ENCODE results near the gene ELMOD3. TPM values are rescaled to one million over a fixed set of nuclear protein-coding genes. Genes with fewer than 3 reads are reported as not detected.
A peak's percentile ranks its signal among the peaks of the same experiment; 100 is the strongest.

The ELMOD3 gene
- total and polyA plus RNA-seq, 9 of the 15 experiments (the other 6 are each of a cell fraction or from before 2014, with no cell fraction given) = 2.7 to 18.7 (median 11.6) TPM

DNA sequence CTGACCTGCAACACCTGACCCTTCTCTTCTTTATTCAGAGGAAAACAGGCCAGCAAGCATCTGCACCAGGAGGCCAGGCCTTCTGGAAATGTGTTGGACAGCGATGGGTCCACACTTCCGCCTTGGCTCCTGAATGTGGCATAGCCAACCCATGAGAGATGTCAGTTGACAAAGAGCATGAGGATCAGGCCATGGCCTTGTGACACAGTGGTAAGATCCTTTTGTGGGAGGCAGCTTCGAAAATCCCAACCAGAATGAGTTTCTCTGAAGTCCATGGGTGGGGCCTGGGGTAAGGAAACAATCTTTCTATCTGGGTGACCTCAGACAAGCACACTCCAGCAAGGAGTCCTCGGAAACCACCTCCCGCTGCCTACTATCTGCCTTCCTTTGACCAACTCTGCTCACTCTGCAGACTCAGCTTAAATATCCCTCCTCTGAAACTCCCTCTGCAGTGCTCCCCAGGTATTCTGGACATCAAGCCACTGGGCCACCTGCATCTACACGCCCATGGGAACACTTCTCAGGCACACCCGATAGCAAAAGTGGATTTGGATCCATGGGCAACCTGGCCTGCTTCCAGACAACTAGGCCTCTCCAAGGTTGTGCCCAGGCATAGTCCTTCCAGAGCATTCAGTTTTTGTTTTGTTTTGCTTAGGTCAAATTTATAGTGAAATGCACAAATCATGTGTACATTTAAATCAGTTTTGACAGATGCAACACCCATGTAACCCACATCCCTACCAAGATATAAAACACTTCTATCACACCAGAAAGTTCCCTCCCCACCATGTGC is 60.4 kb downstream of the ELMOD3 start (continued):
- TF ChIP-seq, protein P1, sequence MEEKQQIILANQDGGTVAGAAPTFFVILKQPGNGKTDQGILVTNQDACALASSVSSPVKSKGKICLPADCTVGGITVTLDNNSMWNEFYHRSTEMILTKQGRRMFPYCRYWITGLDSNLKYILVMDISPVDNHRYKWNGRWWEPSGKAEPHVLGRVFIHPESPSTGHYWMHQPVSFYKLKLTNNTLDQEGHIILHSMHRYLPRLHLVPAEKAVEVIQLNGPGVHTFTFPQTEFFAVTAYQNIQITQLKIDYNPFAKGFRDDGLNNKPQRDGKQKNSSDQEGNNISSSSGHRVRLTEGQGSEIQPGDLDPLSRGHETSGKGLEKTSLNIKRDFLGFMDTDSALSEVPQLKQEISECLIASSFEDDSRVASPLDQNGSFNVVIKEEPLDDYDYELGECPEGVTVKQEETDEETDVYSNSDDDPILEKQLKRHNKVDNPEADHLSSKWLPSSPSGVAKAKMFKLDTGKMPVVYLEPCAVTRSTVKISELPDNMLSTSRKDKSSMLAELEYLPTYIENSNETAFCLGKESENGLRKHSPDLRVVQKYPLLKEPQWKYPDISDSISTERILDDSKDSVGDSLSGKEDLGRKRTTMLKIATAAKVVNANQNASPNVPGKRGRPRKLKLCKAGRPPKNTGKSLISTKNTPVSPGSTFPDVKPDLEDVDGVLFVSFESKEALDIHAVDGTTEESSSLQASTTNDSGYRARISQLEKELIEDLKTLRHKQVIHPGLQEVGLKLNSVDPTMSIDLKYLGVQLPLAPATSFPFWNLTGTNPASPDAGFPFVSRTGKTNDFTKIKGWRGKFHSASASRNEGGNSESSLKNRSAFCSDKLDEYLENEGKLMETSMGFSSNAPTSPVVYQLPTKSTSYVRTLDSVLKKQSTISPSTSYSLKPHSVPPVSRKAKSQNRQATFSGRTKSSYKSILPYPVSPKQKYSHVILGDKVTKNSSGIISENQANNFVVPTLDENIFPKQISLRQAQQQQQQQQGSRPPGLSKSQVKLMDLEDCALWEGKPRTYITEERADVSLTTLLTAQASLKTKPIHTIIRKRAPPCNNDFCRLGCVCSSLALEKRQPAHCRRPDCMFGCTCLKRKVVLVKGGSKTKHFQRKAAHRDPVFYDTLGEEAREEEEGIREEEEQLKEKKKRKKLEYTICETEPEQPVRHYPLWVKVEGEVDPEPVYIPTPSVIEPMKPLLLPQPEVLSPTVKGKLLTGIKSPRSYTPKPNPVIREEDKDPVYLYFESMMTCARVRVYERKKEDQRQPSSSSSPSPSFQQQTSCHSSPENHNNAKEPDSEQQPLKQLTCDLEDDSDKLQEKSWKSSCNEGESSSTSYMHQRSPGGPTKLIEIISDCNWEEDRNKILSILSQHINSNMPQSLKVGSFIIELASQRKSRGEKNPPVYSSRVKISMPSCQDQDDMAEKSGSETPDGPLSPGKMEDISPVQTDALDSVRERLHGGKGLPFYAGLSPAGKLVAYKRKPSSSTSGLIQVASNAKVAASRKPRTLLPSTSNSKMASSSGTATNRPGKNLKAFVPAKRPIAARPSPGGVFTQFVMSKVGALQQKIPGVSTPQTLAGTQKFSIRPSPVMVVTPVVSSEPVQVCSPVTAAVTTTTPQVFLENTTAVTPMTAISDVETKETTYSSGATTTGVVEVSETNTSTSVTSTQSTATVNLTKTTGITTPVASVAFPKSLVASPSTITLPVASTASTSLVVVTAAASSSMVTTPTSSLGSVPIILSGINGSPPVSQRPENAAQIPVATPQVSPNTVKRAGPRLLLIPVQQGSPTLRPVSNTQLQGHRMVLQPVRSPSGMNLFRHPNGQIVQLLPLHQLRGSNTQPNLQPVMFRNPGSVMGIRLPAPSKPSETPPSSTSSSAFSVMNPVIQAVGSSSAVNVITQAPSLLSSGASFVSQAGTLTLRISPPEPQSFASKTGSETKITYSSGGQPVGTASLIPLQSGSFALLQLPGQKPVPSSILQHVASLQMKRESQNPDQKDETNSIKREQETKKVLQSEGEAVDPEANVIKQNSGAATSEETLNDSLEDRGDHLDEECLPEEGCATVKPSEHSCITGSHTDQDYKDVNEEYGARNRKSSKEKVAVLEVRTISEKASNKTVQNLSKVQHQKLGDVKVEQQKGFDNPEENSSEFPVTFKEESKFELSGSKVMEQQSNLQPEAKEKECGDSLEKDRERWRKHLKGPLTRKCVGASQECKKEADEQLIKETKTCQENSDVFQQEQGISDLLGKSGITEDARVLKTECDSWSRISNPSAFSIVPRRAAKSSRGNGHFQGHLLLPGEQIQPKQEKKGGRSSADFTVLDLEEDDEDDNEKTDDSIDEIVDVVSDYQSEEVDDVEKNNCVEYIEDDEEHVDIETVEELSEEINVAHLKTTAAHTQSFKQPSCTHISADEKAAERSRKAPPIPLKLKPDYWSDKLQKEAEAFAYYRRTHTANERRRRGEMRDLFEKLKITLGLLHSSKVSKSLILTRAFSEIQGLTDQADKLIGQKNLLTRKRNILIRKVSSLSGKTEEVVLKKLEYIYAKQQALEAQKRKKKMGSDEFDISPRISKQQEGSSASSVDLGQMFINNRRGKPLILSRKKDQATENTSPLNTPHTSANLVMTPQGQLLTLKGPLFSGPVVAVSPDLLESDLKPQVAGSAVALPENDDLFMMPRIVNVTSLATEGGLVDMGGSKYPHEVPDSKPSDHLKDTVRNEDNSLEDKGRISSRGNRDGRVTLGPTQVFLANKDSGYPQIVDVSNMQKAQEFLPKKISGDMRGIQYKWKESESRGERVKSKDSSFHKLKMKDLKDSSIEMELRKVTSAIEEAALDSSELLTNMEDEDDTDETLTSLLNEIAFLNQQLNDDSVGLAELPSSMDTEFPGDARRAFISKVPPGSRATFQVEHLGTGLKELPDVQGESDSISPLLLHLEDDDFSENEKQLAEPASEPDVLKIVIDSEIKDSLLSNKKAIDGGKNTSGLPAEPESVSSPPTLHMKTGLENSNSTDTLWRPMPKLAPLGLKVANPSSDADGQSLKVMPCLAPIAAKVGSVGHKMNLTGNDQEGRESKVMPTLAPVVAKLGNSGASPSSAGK (IDR thresholded peaks at IDR 0.05) = peak; percentile 76
- TF ChIP-seq ASH1L (IDR thresholded peaks at IDR 0.05; ENCODE audit: borderline replicate concordance, low read depth, partially characterized antibody) (no peak), HEY1 (CRISPR knock-in tag; IDR thresholded peaks at IDR 0.05; ENCODE audit: borderline replicate concordance) (no peak), TBL1XR1 (IDR thresholded peaks at IDR 0.05; ENCODE audit: low read length in 2 of 2) (peak in 1 of 2 experiments; percentile 43; a peak in 1 of 4 replicates), EHMT2 (IDR thresholded peaks at IDR 0.05) (peak; percentile 61; the same call in 1 of the 2 replicates), DMBX1 (CRISPR knock-in tag; IDR thresholded peaks at IDR 0.05; ENCODE audit: borderline replicate concordance) (peak; percentile 69; the same call in 1 of the 2 replicates), ZNF232 (CRISPR knock-in tag; IDR thresholded peaks at IDR 0.05) (no peak), MAFF (IDR thresholded peaks at IDR 0.05; ENCODE audit: low read length) (peak; percentile 61), GATA2 (CRISPR knock-in tag; IDR thresholded peaks at IDR 0.05) (peak; percentile 74), FOXK2 (conservative IDR thresholded peaks at IDR 0.05 in 1 of 2, IDR thresholded peaks at IDR 0.05 in 1 of 2; ENCODE audit: low read depth in 2 of 2) (0 out of 4 replicates have a peak, but pooled peaks of 1 of the 2 experiments have one; percentile 17), LEF1 (IDR thresholded peaks at IDR 0.05) (0 out of 2 replicates have a peak, but pooled peaks have one; percentile 16), ZNF224 (CRISPR knock-in tag; IDR thresholded peaks at IDR 0.05) (no peak), EP300 (IDR thresholded peaks at IDR 0.05; ENCODE audit: low read length) (peak; percentile 20; the same call in 1 of the 2 replicates), SMAD3 (CRISPR knock-in tag; conservative IDR thresholded peaks at IDR 0.05) (no peak)
- TF ChIP-seq, protein P2, sequence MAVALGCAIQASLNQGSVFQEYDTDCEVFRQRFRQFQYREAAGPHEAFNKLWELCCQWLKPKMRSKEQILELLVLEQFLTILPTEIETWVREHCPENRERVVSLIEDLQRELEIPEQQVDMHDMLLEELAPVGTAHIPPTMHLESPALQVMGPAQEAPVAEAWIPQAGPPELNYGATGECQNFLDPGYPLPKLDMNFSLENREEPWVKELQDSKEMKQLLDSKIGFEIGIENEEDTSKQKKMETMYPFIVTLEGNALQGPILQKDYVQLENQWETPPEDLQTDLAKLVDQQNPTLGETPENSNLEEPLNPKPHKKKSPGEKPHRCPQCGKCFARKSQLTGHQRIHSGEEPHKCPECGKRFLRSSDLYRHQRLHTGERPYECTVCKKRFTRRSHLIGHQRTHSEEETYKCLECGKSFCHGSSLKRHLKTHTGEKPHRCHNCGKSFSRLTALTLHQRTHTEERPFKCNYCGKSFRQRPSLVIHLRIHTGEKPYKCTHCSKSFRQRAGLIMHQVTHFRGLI (CRISPR knock-in tag; IDR thresholded peaks at IDR 0.05) = no peak

Measured in K562 (cell line).